A673 (cell line): ENCODE measurements around the gene UGGT2. TPM values are rescaled to one million over a fixed set of nuclear protein-coding genes. Genes with fewer than 3 reads are reported as not detected.
A peak's percentile ranks its signal among the peaks of the same experiment; 100 is the strongest.

Experiments used
- BruUV-seq: library from RNA; stranded (reverse); fragments of 400-500 nt; replicated peaks from 2 replicates; lab custom pipeline; 2021; lab: Mats Ljungman, UMichigan
- CTCF ChIA-PET: fragments of 300-600 bp; sonication (Branson Sonifier 250); formaldehyde crosslinking; loops from one replicate; lab custom pipeline; 2022; ENCODE audit warnings: antibody characterized with exemption; lab: Charles Lee
- POLR2A ChIA-PET: fragments of 300-600 bp; sonication (Branson Sonifier 250); formaldehyde crosslinking; loops from one replicate; lab custom pipeline; 2022; ENCODE audit warnings: antibody characterized with exemption; ENCODE audit not compliant: low non-redundant PET; lab: Charles Lee
- DNase-seq: peaks from one replicate; pipeline ENCODE4 v3.0.0-alpha.2; 2015; ENCODE audit warnings: low spot score
- H3K27ac ChIP-seq: fragments of 200-600 bp; sonication (generic); 2 replicates; pipeline ENCODE4 v1.5.1; 2016; ENCODE audit warnings: mixed run types, low read depth, mild to moderate bottlenecking, mixed read lengths, antibody characterized with exemption, low read length; ENCODE audit not compliant: poor library complexity, severe bottlenecking
- H3K27me3 ChIP-seq: fragments of 200-600 bp; sonication (generic); replicated peaks from 2 replicates; pipeline ENCODE4 v1.6.1; 2017; ENCODE audit warnings: mixed run types, low read depth, mild to moderate bottlenecking, mixed read lengths, antibody characterized with exemption, low read length; ENCODE audit not compliant: insufficient read depth, poor library complexity
- H3K36me3 ChIP-seq: fragments of 200-600 bp; sonication (generic); 2 replicates; pipeline ENCODE4 v1.6.1; 2016; ENCODE audit warnings: mixed run types, mild to moderate bottlenecking, mixed read lengths, antibody characterized with exemption, low read length; ENCODE audit not compliant: insufficient read depth, poor library complexity, severe bottlenecking
- H3K4me1 ChIP-seq: fragments of 200-600 bp; sonication (generic); 2 replicates; pipeline ENCODE4 v1.6.1; 2017; ENCODE audit warnings: mixed run types, mild to moderate bottlenecking, mixed read lengths, antibody characterized with exemption, low read length; ENCODE audit not compliant: insufficient read depth, poor library complexity, severe bottlenecking
- H3K4me3 ChIP-seq: fragments of 200-600 bp; sonication (generic); 2 replicates; pipeline ENCODE4 v1.5.1; 2016; ENCODE audit warnings: low read depth, mixed run types, mild to moderate bottlenecking, mixed read lengths, low read length; ENCODE audit not compliant: poor library complexity, severe bottlenecking
- H3K9me3 ChIP-seq: fragments of 200-600 bp; sonication (generic); 2 replicates; pipeline ENCODE4 v1.6.1; 2016; ENCODE audit warnings: mixed run types, low read depth, mild to moderate bottlenecking, mixed read lengths, antibody characterized with exemption, low read length; ENCODE audit not compliant: poor library complexity, severe bottlenecking
- CTCF ChIP-seq: fragments of 300-800, 200-600 bp; sonication (generic); conservative IDR thresholded peaks from 2 replicates; pipeline ENCODE4 v1.5.1; 2017; ENCODE audit warnings: low read depth, mild to moderate bottlenecking, antibody characterized with exemption, low read length, moderate library complexity, mixed read lengths
- EZH2 ChIP-seq: fragments of 200-600 bp; sonication (generic); IDR thresholded peaks from 2 replicates; pipeline ENCODE4 v1.6.1; 2017; ENCODE audit warnings: borderline replicate concordance, low read depth, mild to moderate bottlenecking, mixed read lengths, antibody characterized with exemption, low read length; ENCODE audit not compliant: poor library complexity, severe bottlenecking
- intact Hi-C: fragments of 100-400 bp; cut with micrococcal nuclease; formaldehyde crosslinking; loops from one replicate; pipeline ENCODE4 v1.10.0; 2022; ENCODE audit not compliant: unreplicated experiment
- total RNA-seq: library from RNA; stranded (reverse); gene quantifications from 2 replicates; pipeline ENCODE4 v1.2.3, GENCODE V29; 2021

Gene UGGT2
- total RNA-seq, 1 experiment from 2014 or later, result 10.1 TPM

GRCh38 chr13:95841894-95842293 is 211.3 kb downstream of the UGGT2 start:
- no peak for TF ChIP-seq CTCF
- no peak for TF ChIP-seq EZH2
- no TSS peak for BruUV-seq

DNA sequence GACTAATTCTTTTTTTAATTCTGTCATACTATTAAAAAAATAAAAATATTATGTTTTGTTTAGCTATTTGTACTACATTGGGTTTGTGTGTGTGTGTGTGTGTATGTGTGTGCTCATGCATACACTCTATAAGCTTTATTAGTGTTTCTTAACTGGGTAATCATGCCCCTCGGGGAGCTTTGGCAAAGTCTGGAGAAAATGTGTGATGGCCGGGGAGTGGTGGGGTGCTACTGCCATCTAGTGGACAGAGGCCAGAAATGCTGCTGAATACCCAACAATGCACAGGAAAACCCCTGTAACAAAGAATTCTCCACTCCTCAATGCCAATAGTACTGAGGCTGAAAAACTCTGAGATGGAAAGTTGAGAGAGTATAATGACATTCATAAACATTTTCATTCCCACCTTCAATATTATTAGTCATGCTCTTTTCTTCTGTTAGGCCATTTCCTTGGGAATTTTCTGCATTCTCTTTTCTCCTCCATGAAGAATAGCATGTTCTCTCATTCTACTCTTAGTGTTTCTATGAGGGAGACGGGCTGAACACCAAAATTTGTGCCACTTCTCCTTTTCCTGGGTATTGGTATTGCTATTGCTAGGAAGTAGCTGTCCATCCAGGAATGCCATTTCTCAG is 219.0 kb downstream of the UGGT2 start:
- Histone ChIP-seq H3K4me3 (no peak overlapping the region), H3K27ac (no peak overlapping the region), H3K36me3 (no peaks in the 10 kb centered on the region), H3K4me1 (peaks cover 8% of the 10 kb centered on the region), H3K9me3 (no peaks in the 10 kb centered on the region), H3K27me3 (no peaks in the 10 kb centered on the region)
- BruUV-seq, result no TSS peak
- TF ChIP-seq CTCF (peak; percentile 83), EZH2 (no peak)
- CTCF ChIA-PET, result interaction anchor here (0.6 to 2.7 kb wide), 7 partner anchors 131 to 645 kb away, joined by 3 to 38 read pairs (median 4); no protein-coding TSS in a partner anchor
- DNase-seq, result peak; percentile 87
- POLR2A ChIA-PET, result no interaction called here
- intact Hi-C loops, result loop anchor here (1.0 to 5.0 kb wide), 5 partner anchors 210 to 642 kb away; no protein-coding TSS in a partner anchor

More at GRCh38 chr13:95841894-95842293, 211.3 kb downstream of the UGGT2 start:
- H3K27ac ChIP-seq, result no peak overlapping the region
- H3K4me1 ChIP-seq, result no peaks in the 10 kb centered on the region
- POLR2A ChIA-PET, result no interaction called here
- no peaks in the 10 kb centered on the region for H3K27me3 ChIP-seq
- no peaks in the 10 kb centered on the region for H3K36me3 ChIP-seq
- H3K9me3 ChIP-seq, result no peaks in the 10 kb centered on the region
- intact Hi-C loops, result no loop called here
- H3K4me3 ChIP-seq, result no peak overlapping the region
- DNase-seq, result no peak
- CTCF ChIA-PET, result interaction anchor here (0.7 kb wide), 1 partner anchor 181 kb away, joined by 5 read pairs; no protein-coding TSS in a partner anchor

DNA sequence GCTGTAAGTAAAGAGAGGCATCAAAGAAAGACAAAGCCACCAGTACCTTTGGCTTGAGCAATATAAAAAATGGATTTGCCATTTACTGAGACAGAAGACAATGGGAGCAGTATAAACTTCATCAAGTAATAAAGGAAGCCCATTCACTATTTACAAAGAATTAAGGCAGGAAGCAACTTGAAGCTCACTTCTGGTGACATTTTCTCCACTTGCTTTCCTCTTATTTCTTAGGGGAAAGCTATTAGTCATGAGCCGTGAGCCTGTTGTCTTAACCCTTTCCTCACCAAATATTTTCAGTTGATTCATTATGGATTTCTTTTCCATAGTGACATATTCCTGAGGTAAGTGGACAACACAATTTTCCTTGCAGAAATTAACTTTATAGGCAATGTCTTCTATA is 219.5 kb downstream of the UGGT2 start:
- no peaks in the 10 kb centered on the region for H3K36me3 ChIP-seq
- no peak overlapping the region for H3K4me3 ChIP-seq
- H3K27ac ChIP-seq, result no peak overlapping the region
- DNase-seq, result peak; percentile 11
- ChIA-PET CTCF (interaction anchor here (0.6 to 2.7 kb wide), 6 partner anchors 209 to 644 kb away, joined by 3 to 38 read pairs (median 8); no protein-coding TSS in a partner anchor), POLR2A (interaction anchor here (0.6 kb wide), 1 partner anchor 213 kb away, joined by 3 read pairs; no protein-coding TSS in a partner anchor)
- H3K9me3 ChIP-seq, result no peaks in the 10 kb centered on the region
- H3K4me1 ChIP-seq, result peaks cover 8% of the 10 kb centered on the region
- H3K27me3 ChIP-seq, result no peaks in the 10 kb centered on the region
- TF ChIP-seq CTCF (no peak), EZH2 (no peak)
- intact Hi-C loops, result loop anchor here (1.0 to 5.0 kb wide), 5 partner anchors 209 to 641 kb away; no protein-coding TSS in a partner anchor
- BruUV-seq, result no TSS peak
